IMR-90 (cell line): ENCODE results near the gene FRMD3. TPM values are rescaled to one million over a fixed set of nuclear protein-coding genes. Genes with fewer than 3 reads are reported as not detected.

Experiments used
- ATAC-seq: fragments of 200-7000 bp; cut with Tn5 transposase; 2 replicates; pipeline ENCODE4 v1.9.1; 2020; ENCODE audit warnings: low read depth, mild to moderate bottlenecking, moderate library complexity
- BruUV-seq: library from RNA; stranded (reverse); fragments of 400-500 nt; replicated peaks from 2 replicates; lab custom pipeline; 2021; lab: Mats Ljungman, UMichigan
- CTCF ChIA-PET: fragments of 300-600 bp; formaldehyde crosslinking; extraction: SDS; loops from one replicate; lab custom pipeline; 2021; ENCODE audit warnings: antibody characterized with exemption; lab: Yijun Ruan, JAX
- POLR2A ChIA-PET: fragments of 300-600 bp; sonication (Branson Sonifier 250); formaldehyde crosslinking; loops from one replicate; lab custom pipeline; 2022; ENCODE audit warnings: antibody characterized with exemption; ENCODE audit not compliant: unreplicated experiment; lab: Charles Lee
- DNase-seq: peaks from one replicate; pipeline ENCODE4 v3.0.0; 2013
- H2AFZ ChIP-seq: replicated peaks from 2 replicates; pipeline ENCODE3; 2013; ENCODE audit warnings: low read length, mild to moderate bottlenecking; ENCODE audit not compliant: poor library complexity
- H2AK5ac ChIP-seq: 2 replicates; pipeline ENCODE4 v1.6.1; 2013; ENCODE audit warnings: low read depth, low read length, inconsistent platforms
- H2AK9ac ChIP-seq: replicated peaks from 2 replicates; pipeline ENCODE3; 2013; ENCODE audit warnings: mild to moderate bottlenecking, low read depth, low read length, moderate library complexity; ENCODE audit not compliant: poor library complexity
- H2BK120ac ChIP-seq: 2 replicates; pipeline ENCODE4 v1.6.1; 2013; ENCODE audit warnings: low read depth, low read length, inconsistent platforms
- H2BK15ac ChIP-seq: 3 replicates; pipeline ENCODE4 v1.6.1; 2013; ENCODE audit warnings: low read depth, low read length, inconsistent platforms
- H2BK20ac ChIP-seq: 2 replicates; pipeline ENCODE4 v1.6.1; 2013; ENCODE audit warnings: low read depth, mild to moderate bottlenecking, inconsistent platforms, low read length, moderate library complexity
- H2BK5ac ChIP-seq: 2 replicates; pipeline ENCODE4 v1.6.1; 2013; ENCODE audit warnings: mild to moderate bottlenecking, low read depth, low read length, inconsistent platforms; ENCODE audit not compliant: poor library complexity, severe bottlenecking
- H3K14ac ChIP-seq: replicated peaks from 2 replicates; pipeline ENCODE4 v1.6.1; 2013; ENCODE audit warnings: low read depth, low read length, inconsistent platforms
- H3K18ac ChIP-seq: 2 replicates; pipeline ENCODE4 v1.6.1; 2013; ENCODE audit warnings: low read depth, low read length, control low read depth
- H3K23ac ChIP-seq: 2 replicates; pipeline ENCODE4 v1.6.1; 2013; ENCODE audit warnings: low read depth, low read length, inconsistent platforms
- H3K27ac ChIP-seq: 2 replicates; pipeline ENCODE4 v1.5.1; 2013; ENCODE audit warnings: mild to moderate bottlenecking, control low read depth, low read length; ENCODE audit not compliant: insufficient read depth
- H3K27me3 ChIP-seq: 2 replicates; pipeline ENCODE4 v1.6.1; 2013; ENCODE audit warnings: low read length; ENCODE audit not compliant: control insufficient read depth, insufficient read depth
- H3K36me3 ChIP-seq: 2 replicates; pipeline ENCODE4 v1.6.1; 2013; ENCODE audit warnings: low read length, mixed read lengths; ENCODE audit not compliant: control insufficient read depth, insufficient read depth
- H3K4ac ChIP-seq: 2 replicates; pipeline ENCODE4 v1.6.1; 2013; ENCODE audit warnings: low read depth, low read length, inconsistent platforms
- H3K4me1 ChIP-seq: 2 replicates; pipeline ENCODE4 v1.6.1; 2013; ENCODE audit warnings: low read length, mixed read lengths; ENCODE audit not compliant: control insufficient read depth, insufficient read depth
- H3K4me2 ChIP-seq: 2 replicates; pipeline ENCODE4 v1.6.1; 2013; ENCODE audit warnings: low read depth, mild to moderate bottlenecking, control low read depth, low read length, moderate library complexity
- H3K4me3 ChIP-seq: 2 replicates; pipeline ENCODE4 v1.5.1; 2013; ENCODE audit warnings: low read depth, mild to moderate bottlenecking, control low read depth, low read length, moderate library complexity; ENCODE audit not compliant: insufficient read depth
- H3K56ac ChIP-seq: 2 replicates; pipeline ENCODE4 v1.6.1; 2013; ENCODE audit warnings: low read length, inconsistent platforms; ENCODE audit not compliant: insufficient read depth; ENCODE audit errors: extremely low read depth
- H3K79me1 ChIP-seq, 2 experiments: 2 replicates each; pipeline ENCODE4 v1.6.1; 2013; ENCODE audit warnings: low read length in 2 of 2, inconsistent platforms in 1 of 2, low read depth in 1 of 2
- H3K9ac ChIP-seq: 2 replicates; pipeline ENCODE4 v1.6.1; 2013; ENCODE audit warnings: low read depth, low read length, control low read depth
- H3K9me1 ChIP-seq: 2 replicates; pipeline ENCODE4 v1.6.1; 2013; ENCODE audit warnings: low read length, inconsistent platforms; ENCODE audit not compliant: insufficient read depth
- H3K9me3 ChIP-seq: 2 replicates; pipeline ENCODE4 v1.6.1; 2013; ENCODE audit warnings: low read length; ENCODE audit not compliant: control insufficient read depth, insufficient read depth
- H4K20me1 ChIP-seq: 2 replicates; pipeline ENCODE4 v1.6.1; 2013; ENCODE audit warnings: low read length, inconsistent platforms; ENCODE audit not compliant: insufficient read depth
- H4K5ac ChIP-seq: 2 replicates; pipeline ENCODE4 v1.6.1; 2013; ENCODE audit warnings: mild to moderate bottlenecking, low read depth, low read length, control low read depth
- H4K8ac ChIP-seq, 2 experiments: 2 replicates each; pipeline ENCODE4 v1.6.1; 2013; ENCODE audit warnings: low read depth in 2 of 2, low read length in 2 of 2, control low read depth in 1 of 2, inconsistent platforms in 1 of 2
- H4K91ac ChIP-seq: 2 replicates; pipeline ENCODE4 v1.6.1; 2013; ENCODE audit warnings: low read depth, low read length, inconsistent platforms; ENCODE audit not compliant: insufficient read depth
- FOS ChIP-seq: fragments of 150-350 bp; IDR thresholded peaks from 2 replicates; pipeline ENCODE4 v1.6.1; 2016; ENCODE audit warnings: low read depth, low read length
- WGBS, 2 experiments: methylation state at CpG; one replicate each; pipeline versions ENCODE4 v1.1.5 to v1.1.7; 2013; ENCODE audit warnings: missing lambda C conversion rate in 2 of 2; ENCODE audit not compliant: insufficient read length in 1 of 2; ENCODE audit errors: extremely low coverage in 2 of 2; 5-methylcytosine and 5-hydroxymethylcytosine counted together
- dilution Hi-C: fragments of 300-500 bp; cut with HindIII; formaldehyde crosslinking; loops from one replicate; pipeline ENCODE4 v1.14.3; 2018; ENCODE audit warnings: low sequenced_read_pairs; ENCODE audit not compliant: unreplicated experiment
- in situ Hi-C: fragments of 300-500 bp; cut with MboI; formaldehyde crosslinking; loops from 3 replicates; pipeline ENCODE4 v1.14.3; 2019; ENCODE audit warnings: low sequenced_read_pairs, inconsistent platforms, mixed read lengths
- intact Hi-C: fragments of 100-400 bp; cut with micrococcal nuclease; formaldehyde crosslinking; loops from 2 replicates; pipeline ENCODE4 v1.10.0; 2022
- polyA plus RNA-seq, 3 experiments: library from polyadenylated mRNA; depleted of rRNA; stranded (reverse); fragments of >200 nt; gene quantifications; 2 replicates each; pipeline ENCODE4 v1.2.3, GENCODE V29; 2012; ENCODE audit warnings: low replicate concordance in 1 of 3
- total RNA-seq: library from RNA; depleted of rRNA; stranded (reverse); fragments of >200 nt; gene quantifications from 2 replicates; pipeline ENCODE4 v1.2.3, GENCODE V29; 2012

FRMD3 gene
- total and polyA plus RNA-seq, 2 of the 4 experiments (the other 2 are of a cell fraction): 0.02 to 0.18 TPM

DNA sequence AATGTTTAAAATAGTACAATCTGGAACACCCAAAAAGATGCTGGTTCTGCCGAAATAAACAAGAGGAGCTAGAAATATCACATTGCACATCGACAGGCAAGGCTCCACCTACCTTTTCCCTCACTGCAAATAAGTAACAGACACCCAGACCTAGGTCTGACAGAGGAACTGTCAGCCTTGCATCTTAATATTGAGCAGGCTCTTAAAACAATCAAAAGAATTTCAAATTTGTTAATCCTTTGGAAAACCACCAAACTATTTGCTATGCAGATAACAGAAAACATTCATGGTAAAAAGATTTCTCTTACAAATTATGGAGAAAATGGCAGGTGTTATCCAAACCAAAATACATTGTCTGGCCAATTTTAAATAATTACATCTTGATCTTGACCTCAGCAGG lies 71.3 kb downstream of the FRMD3 start:
- Histone ChIP-seq H4K20me1 (no peaks in the 10 kb centered on the region), H2BK15ac (no peak overlapping the region), H2AFZ (no peak overlapping the region), H3K9ac (no peak overlapping the region), H3K4me2 (no peak overlapping the region), H3K4me3 (no peak overlapping the region), H3K27ac (no peak overlapping the region), H4K91ac (no peak overlapping the region), H4K8ac (no peak overlapping the region), H3K36me3 (no peaks in the 10 kb centered on the region), H3K4me1 (no peaks in the 10 kb centered on the region), H2AK5ac (no peak overlapping the region), H2BK120ac (no peak overlapping the region), H2BK5ac (no peak overlapping the region), H3K9me3 (0 out of 2 replicates have a peak, but pooled peaks cover 2% of the 10 kb centered on the region), H2BK20ac (no peak overlapping the region), H3K18ac (no peak overlapping the region), H3K79me1 (no peaks in the 10 kb centered on the region), H3K14ac (no peak overlapping the region), H3K9me1 (no peaks in the 10 kb centered on the region), H3K56ac (no peak overlapping the region), H2AK9ac (no peak overlapping the region), H3K4ac (no peak overlapping the region), H4K5ac (no peak overlapping the region), H3K27me3 (no peaks in the 10 kb centered on the region), H3K23ac (no peak overlapping the region)
- in situ Hi-C loops (no loop called here), dilution Hi-C loops (no loop called here), intact Hi-C loops (no loop called here)
- no peak for DNase-seq
- TF ChIP-seq FOS: no peak
- ATAC-seq: no peak
- CTCF ChIA-PET: no interaction called here
- POLR2A ChIA-PET: interaction anchor here (0.6 kb wide), 1 partner anchor 14 kb away, joined by 6 read pairs; no protein-coding TSS in a partner anchor
- no CpG with 5 or more reads among the region's 2 CpGs for WGBS, 2 experiments
- BruUV-seq: no TSS peak
